HepG2 (cell line): ENCODE measurements around the gene PDGFB. TPM values are rescaled to one million over a fixed set of nuclear protein-coding genes. Genes with fewer than 3 reads are reported as not detected.
A peak's percentile ranks its signal among the peaks of the same experiment; 100 is the strongest.

Experiments
- ATF3 ChIP-seq: sonication (generic); formaldehyde crosslinking; IDR thresholded peaks from 2 replicates; pipeline ENCODE4 v1.4.0; 2020; ENCODE audit warnings: missing genetic modification reagents
- SP1 ChIP-seq, 2 experiments: fragments of 450-650 bp in 1 of 2; sonication (generic) in 1 of 2; formaldehyde crosslinking in 1 of 2; IDR thresholded peaks; 2 replicates each; pipeline versions ENCODE4 v1.4.0 to v1.6.1; 2016 to 2020; ENCODE audit warnings: missing genetic modification reagents in 1 of 2
- ZBTB8A ChIP-seq: sonication (generic); formaldehyde crosslinking; IDR thresholded peaks from 2 replicates; pipeline ENCODE4 v1.4.0; 2020; ENCODE audit warnings: mild to moderate bottlenecking, low read depth, missing genetic modification reagents, borderline replicate concordance
- ZFP91 ChIP-seq: sonication (generic); formaldehyde crosslinking; IDR thresholded peaks from 2 replicates; pipeline ENCODE4 v1.9.0; 2022; ENCODE audit warnings: missing genetic modification reagents, mild to moderate bottlenecking, borderline replicate concordance
- ZNF337 ChIP-seq: sonication (generic); formaldehyde crosslinking; IDR thresholded peaks from 2 replicates; pipeline ENCODE4 v1.5.1; 2020; ENCODE audit warnings: missing genetic modification reagents, low read depth, mild to moderate bottlenecking, borderline replicate concordance
- ZNF558 ChIP-seq: sonication (generic); formaldehyde crosslinking; IDR thresholded peaks from 2 replicates; pipeline ENCODE4 v1.9.0; 2022; ENCODE audit warnings: mild to moderate bottlenecking, missing genetic modification reagents, borderline replicate concordance
- ZNF646 ChIP-seq: sonication (generic); formaldehyde crosslinking; IDR thresholded peaks from 2 replicates; pipeline ENCODE4 v1.9.0; 2021; ENCODE audit warnings: mild to moderate bottlenecking, missing genetic modification reagents
- ZNF704 ChIP-seq: sonication (generic); formaldehyde crosslinking; IDR thresholded peaks from 2 replicates; pipeline ENCODE4 v1.8.1; 2023; ENCODE audit warnings: mild to moderate bottlenecking, inconsistent platforms, moderate library complexity, missing genetic modification reagents, borderline replicate concordance
- ZNF841 ChIP-seq: sonication (generic); formaldehyde crosslinking; IDR thresholded peaks from 2 replicates; pipeline ENCODE4 v1.8.1; 2023; ENCODE audit warnings: missing genetic modification reagents, borderline replicate concordance
- ZNF891 ChIP-seq: sonication (generic); formaldehyde crosslinking; IDR thresholded peaks from 2 replicates; pipeline ENCODE4 v1.5.0; 2020; ENCODE audit warnings: mild to moderate bottlenecking, missing genetic modification reagents
- polyA plus RNA-seq, 8 experiments: library from polyadenylated mRNA; depleted of rRNA in 3 of 8; stranded (reverse) in 7 of 8; unstranded in 1 of 8; fragments of >200 nt; fragmentation: Illumina TruSeq in 4 of 8; extraction: Trizol in 4 of 8; gene quantifications; 2 replicates each; pipeline versions ENCODE4 v1.2.1 to v1.2.3, GENCODE V29; 2011 to 2016; ENCODE audit warnings: low read depth in 4 of 8, missing spikeins in 1 of 8, mixed read lengths in 1 of 8; ENCODE audit not compliant: insufficient read depth in 1 of 8
- total RNA-seq, 5 experiments: library from RNA; depleted of rRNA; stranded (reverse); fragments of >200 nt; fragmentation: Illumina TruSeq; extraction: Trizol; gene quantifications; 2 replicates each; pipeline ENCODE4 v1.2.3, GENCODE V29; 2016; ENCODE audit warnings: low read depth in 1 of 5
- TF ChIP-seq, protein P1 (sequence below): sonication (generic); formaldehyde crosslinking; IDR thresholded peaks from 2 replicates; pipeline ENCODE4 v1.4.0; 2020; ENCODE audit warnings: missing genetic modification reagents

The PDGFB gene
- total and polyA plus RNA-seq, 2 of the 13 experiments (the other 11 are each of a cell fraction or from before 2014, with no cell fraction given), result 1.4 to 10.1 TPM

DNA sequence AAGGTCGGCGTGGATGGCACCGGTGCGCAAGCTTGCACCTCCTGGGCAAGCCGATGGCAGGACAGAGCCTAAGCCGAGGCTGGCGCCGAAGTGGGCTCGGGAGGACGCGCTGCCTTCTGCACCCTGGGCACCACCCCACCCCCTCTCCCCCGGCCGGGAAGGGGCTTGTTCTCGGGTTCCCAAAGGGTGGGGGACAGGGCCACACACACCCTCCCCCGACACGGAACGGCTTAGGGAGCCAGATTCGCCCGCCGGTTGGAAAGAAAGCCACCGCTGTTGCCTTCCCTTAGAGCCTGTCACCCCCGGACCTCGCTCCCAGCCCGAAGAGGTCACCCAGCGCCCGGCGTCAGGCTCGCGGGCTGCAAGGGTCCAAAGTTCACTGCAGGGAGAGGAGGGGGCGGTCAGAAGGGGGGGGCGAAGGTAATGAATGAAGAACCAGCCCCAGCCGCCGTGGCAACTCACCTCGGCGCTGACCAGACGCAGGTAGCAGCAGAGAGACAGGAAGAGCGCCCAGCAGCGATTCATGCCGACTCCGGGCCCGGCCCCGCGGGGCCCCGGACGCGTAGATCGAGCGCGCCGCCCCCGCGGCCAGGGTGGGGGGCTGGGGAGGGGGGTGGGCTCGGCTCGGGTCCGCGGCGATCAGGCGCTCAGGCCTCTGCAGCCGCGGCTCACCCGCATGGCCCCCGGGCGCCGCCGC is 1.2 kb downstream of the PDGFB start (continued):
- peak; percentile 25; the same call in 1 of the 2 replicates for TF ChIP-seq ZFP91 (CRISPR knock-in tag)
- TF ChIP-seq ZNF704 (CRISPR knock-in tag), result no peak
- no peak for TF ChIP-seq ZNF646 (CRISPR knock-in tag)
- no peak for TF ChIP-seq ZBTB8A
- no peak for TF ChIP-seq ATF3 (CRISPR knock-in tag)
- no peak; the same call in 1 of the 2 replicates for TF ChIP-seq ZNF558 (CRISPR knock-in tag)
- no peak for TF ChIP-seq ZNF891 (CRISPR knock-in tag)
- TF ChIP-seq, protein P1, sequence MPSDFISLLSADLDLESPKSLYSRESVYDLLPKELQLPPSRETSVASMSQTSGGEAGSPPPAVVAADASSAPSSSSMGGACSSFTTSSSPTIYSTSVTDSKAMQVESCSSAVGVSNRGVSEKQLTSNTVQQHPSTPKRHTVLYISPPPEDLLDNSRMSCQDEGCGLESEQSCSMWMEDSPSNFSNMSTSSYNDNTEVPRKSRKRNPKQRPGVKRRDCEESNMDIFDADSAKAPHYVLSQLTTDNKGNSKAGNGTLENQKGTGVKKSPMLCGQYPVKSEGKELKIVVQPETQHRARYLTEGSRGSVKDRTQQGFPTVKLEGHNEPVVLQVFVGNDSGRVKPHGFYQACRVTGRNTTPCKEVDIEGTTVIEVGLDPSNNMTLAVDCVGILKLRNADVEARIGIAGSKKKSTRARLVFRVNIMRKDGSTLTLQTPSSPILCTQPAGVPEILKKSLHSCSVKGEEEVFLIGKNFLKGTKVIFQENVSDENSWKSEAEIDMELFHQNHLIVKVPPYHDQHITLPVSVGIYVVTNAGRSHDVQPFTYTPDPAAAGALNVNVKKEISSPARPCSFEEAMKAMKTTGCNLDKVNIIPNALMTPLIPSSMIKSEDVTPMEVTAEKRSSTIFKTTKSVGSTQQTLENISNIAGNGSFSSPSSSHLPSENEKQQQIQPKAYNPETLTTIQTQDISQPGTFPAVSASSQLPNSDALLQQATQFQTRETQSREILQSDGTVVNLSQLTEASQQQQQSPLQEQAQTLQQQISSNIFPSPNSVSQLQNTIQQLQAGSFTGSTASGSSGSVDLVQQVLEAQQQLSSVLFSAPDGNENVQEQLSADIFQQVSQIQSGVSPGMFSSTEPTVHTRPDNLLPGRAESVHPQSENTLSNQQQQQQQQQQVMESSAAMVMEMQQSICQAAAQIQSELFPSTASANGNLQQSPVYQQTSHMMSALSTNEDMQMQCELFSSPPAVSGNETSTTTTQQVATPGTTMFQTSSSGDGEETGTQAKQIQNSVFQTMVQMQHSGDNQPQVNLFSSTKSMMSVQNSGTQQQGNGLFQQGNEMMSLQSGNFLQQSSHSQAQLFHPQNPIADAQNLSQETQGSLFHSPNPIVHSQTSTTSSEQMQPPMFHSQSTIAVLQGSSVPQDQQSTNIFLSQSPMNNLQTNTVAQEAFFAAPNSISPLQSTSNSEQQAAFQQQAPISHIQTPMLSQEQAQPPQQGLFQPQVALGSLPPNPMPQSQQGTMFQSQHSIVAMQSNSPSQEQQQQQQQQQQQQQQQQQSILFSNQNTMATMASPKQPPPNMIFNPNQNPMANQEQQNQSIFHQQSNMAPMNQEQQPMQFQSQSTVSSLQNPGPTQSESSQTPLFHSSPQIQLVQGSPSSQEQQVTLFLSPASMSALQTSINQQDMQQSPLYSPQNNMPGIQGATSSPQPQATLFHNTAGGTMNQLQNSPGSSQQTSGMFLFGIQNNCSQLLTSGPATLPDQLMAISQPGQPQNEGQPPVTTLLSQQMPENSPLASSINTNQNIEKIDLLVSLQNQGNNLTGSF (CRISPR knock-in tag), result no peak
- no peak for TF ChIP-seq SP1 (IDR thresholded peaks at IDR 0.05)
- TF ChIP-seq SP1 (CRISPR knock-in tag; IDR thresholded peaks at IDR 0.05), result no peak
- no peak for TF ChIP-seq ZNF841 (CRISPR knock-in tag)
- TF ChIP-seq ZNF337 (CRISPR knock-in tag), result no peak
